ENCODE results near the gene TMEM39B.
A peak's percentile ranks its signal among the peaks of the same experiment; 100 is the strongest.
"Not testable (repeated sequence)": the region's sequence is repeated elsewhere in the genome, so short reads cannot be mapped to it uniquely, and the experiment has no call there.

Gene TMEM39B

GRCh38 chr1:32128964-32129363 is 56.2 kb downstream of the TMEM39B start:
- no peak for TF ChIP-seq CTCF (IDR thresholded peaks at IDR 0.05; ENCODE audit: low read depth, low read length)
- TF ChIP-seq MYC (IDR thresholded peaks at IDR 0.05; ENCODE audit: low read depth, low read length) = no peak
- TF ChIP-seq, protein P1, sequence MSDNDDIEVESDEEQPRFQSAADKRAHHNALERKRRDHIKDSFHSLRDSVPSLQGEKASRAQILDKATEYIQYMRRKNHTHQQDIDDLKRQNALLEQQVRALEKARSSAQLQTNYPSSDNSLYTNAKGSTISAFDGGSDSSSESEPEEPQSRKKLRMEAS (IDR thresholded peaks at IDR 0.05; ENCODE audit: low read depth, low read length) = no peak
- no peak for TF ChIP-seq POLR2A (IDR thresholded peaks at IDR 0.05; ENCODE audit: extremely low read depth, insufficient read length)
- peak; percentile 16 for DNase-seq (ENCODE audit: low read depth)
- H3K4me3 ChIP-seq (ENCODE audit: low read depth, low read length) = no peak overlapping the region

GRCh38 chr1:32133950-32134280 is 61.2 kb downstream of the TMEM39B start:
- not testable (repeated sequence) for H3K4me3 ChIP-seq (ENCODE audit: low read depth, low read length); DNase-seq (ENCODE audit: low read depth)

DNA sequence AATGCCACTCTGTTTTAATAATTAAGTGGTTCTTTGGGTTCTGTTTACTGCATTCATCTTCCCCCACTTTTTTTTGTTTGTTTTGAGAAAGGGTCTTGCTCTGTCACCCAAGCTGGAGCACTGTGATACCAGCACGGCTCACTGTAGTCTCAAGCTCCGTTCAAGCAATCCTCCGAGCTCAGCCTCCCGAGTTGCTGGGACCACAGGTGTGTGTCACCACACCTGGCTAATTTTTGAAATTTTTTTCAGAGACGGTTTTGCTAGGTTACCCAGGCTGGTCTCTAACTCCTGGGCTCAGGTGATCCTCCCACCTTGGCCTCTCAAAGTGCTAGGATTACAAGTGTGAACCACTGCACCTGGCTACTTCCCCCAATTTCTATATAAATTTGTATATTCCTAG is 64.4 kb downstream of the TMEM39B start:
- no peak for TF ChIP-seq POLR2A (IDR thresholded peaks at IDR 0.05; ENCODE audit: extremely low read depth, insufficient read length)
- TF ChIP-seq MYC (IDR thresholded peaks at IDR 0.05; ENCODE audit: low read depth, low read length) = no peak
- TF ChIP-seq CTCF (IDR thresholded peaks at IDR 0.05; ENCODE audit: low read depth, low read length) = no peak
- TF ChIP-seq, protein P1 (IDR thresholded peaks at IDR 0.05; ENCODE audit: low read depth, low read length) = no peak
- DNase-seq (ENCODE audit: low read depth) = no peak

DNA sequence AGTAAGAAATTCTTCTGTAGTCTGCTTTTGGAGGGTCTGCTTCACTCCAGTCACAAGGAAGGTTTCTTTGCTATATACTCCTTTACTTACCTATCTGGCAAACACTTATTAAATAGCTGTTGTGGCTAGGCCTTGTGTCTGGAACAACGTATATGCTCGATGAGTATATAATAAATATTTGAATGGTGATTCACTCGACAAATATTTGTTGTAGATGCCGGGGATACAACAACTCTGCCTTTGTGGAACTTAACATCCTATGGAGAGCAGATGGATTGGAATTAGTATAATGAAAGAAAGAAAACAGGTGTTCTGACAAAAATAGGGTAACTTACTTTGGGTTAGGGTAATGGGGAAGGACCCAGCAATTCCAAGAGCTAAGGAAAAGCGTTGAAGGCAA is 66.2 kb downstream of the TMEM39B start:
- no peak for DNase-seq (ENCODE audit: low read depth)
- H3K4me3 ChIP-seq (ENCODE audit: low read depth, low read length) = no peak overlapping the region
- no peak for TF ChIP-seq POLR2A (IDR thresholded peaks at IDR 0.05; ENCODE audit: extremely low read depth, insufficient read length)
- TF ChIP-seq, protein P1 (IDR thresholded peaks at IDR 0.05; ENCODE audit: low read depth, low read length) = no peak

More for the DNA sequence above, 64.4 kb downstream of the TMEM39B start:
- H3K4me3 ChIP-seq (ENCODE audit: low read depth, low read length) = no peak overlapping the region

DNA sequence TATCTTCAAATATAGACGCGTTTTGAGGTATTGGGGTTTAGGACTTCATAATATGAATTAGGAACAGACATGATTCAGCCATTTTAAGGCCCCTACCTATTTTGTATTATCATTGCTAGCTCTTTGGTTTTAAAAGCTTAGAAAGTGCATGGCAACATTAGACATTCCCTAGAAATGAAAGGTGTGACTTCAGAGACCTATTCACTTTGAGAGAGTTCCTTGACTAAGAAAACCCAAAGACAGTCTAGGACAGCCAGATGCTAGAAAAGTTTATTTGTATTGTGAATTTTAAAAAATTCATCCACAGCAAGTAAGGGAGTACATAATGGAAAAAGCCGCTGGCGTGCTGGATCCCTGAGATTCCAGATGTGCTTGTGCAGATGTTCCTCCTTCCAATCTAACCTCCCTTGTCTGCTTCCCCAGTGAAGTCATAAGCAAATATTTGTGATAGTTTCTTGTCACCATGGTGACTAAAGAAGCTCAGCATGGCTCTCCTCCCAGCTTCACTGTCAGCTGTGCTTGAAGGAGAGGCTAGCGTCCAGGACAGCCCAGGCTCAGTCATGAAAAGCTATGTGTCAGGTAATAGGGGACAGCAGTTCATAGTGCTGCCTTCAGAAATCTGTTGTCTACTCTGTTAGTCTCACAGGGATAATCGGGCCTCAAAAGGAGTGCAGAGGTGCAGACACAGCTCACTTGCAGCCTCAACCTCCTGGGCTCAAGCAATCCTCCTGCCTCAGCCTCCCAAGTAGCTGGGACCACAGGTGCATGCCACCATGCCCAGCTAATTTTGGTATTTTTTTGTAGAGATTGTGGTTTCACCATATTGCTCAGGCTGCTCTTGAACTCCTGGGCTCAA is 69.9 kb downstream of the TMEM39B start:
- no peak for TF ChIP-seq CTCF (IDR thresholded peaks at IDR 0.05; ENCODE audit: low read depth, low read length)
- no peak overlapping the region for H3K4me3 ChIP-seq (ENCODE audit: low read depth, low read length)
- no peak for DNase-seq (ENCODE audit: low read depth)

GRCh38 chr1:32143302-32143695 is 70.6 kb downstream of the TMEM39B start:
- not testable (repeated sequence) for DNase-seq (ENCODE audit: low read depth); H3K4me3 ChIP-seq (ENCODE audit: low read depth, low read length)

GRCh38 chr1:32144033-32144432 is 71.3 kb downstream of the TMEM39B start:
- no peak overlapping the region for H3K4me3 ChIP-seq (ENCODE audit: low read depth, low read length)
- DNase-seq (ENCODE audit: low read depth) = no peak
- TF ChIP-seq CTCF (IDR thresholded peaks at IDR 0.05; ENCODE audit: low read depth, low read length) (no peak), MYC (IDR thresholded peaks at IDR 0.05; ENCODE audit: low read depth, low read length) (no peak), POLR2A (IDR thresholded peaks at IDR 0.05; ENCODE audit: extremely low read depth, insufficient read length) (no peak)
- TF ChIP-seq, protein P1 (IDR thresholded peaks at IDR 0.05; ENCODE audit: low read depth, low read length) = no peak

DNA sequence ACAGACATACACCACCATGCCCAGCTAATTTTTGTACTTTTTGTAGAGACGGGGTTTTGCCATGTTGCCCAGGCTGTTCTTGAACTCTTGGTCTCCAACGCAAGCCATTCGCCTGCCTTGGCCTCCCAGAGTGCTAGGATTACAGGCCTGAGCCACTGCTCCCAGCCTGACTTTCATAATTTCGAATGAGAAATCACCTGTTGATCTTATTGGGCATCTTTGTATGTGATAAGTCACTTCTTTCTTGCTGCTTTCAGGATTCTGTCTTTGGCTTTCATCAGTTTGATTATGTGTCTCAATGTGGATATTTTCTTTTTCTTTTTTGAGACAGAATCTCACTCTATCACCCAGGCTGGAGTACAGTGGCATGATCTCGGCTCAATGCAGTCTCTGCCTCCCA is 75.1 kb downstream of the TMEM39B start:
- H3K4me3 ChIP-seq (ENCODE audit: low read depth, low read length); DNase-seq (ENCODE audit: low read depth): not testable (repeated sequence)
